Fibroblast of pulmonary artery (primary cell): ENCODE data around the gene GPC5.

Source experiments
- DNase-seq: peaks from one replicate; pipeline ENCODE4 v3.0.0-alpha.2; 2010; ENCODE audit warnings: low read depth
- H3K4me3 ChIP-seq: replicated peaks from 2 replicates; pipeline ENCODE4 v1.5.1; 2011; ENCODE audit warnings: low read depth, mild to moderate bottlenecking, control low read depth, low read length, moderate library complexity
- CTCF ChIP-seq: IDR thresholded peaks from 2 replicates; pipeline ENCODE4 v1.5.1; 2011; ENCODE audit warnings: mild to moderate bottlenecking, control low read depth, low read length, inconsistent platforms; ENCODE audit errors: missing control alignments

The GPC5 gene

GRCh38 chr13:92256211-92256610 is 857.8 kb downstream of the GPC5 start:
- DNase-seq, result no peak
- no peak overlapping the region for H3K4me3 ChIP-seq
- no peak for TF ChIP-seq CTCF

DNA sequence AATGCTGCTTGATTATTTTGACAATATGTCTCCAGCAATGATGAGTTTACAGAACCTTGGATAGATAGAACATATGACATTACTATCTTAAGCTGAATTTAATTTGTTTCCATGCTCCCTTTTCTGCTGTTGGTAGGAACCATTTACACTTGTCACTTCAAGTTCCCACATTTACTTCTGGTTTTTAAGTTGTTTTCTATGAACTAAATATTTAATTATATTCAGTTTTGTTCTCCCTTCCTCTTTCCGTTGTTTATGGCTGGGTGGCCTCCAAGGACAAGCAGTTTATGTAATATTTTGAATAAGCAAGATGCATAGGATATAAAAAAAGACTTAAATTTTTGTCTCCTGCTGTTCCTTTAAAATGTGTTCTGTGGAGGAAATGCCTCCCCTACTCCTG is 860.6 kb downstream of the GPC5 start:
- TF ChIP-seq CTCF, result no peak
- H3K4me3 ChIP-seq, result no peak overlapping the region
- no peak for DNase-seq

DNA sequence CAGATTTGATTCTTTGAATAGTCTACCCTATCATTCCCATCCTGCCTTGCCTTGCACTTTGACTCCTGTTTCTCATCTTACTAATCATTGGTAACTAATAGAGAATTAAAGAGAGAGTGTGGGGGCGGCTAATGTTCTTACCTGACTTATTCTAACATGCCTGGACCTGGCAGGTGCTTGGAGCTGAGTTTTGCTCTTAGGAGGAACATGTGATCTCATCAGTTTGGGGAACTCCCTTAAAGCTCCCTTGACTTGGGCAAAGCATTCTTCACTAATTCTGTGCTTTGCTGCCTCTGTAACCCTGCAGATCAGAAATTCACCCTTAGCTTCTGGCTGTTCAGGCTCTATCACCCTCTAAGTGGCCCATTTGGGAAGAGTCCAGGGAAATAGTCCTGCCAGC is 861.1 kb downstream of the GPC5 start:
- DNase-seq, result no peak
- no peak overlapping the region for H3K4me3 ChIP-seq
- no peak for TF ChIP-seq CTCF

- no peak overlapping the region for H3K4me3 ChIP-seq
- no peak for TF ChIP-seq CTCF
- DNase-seq, result no peak
These were observed 861.9 kb downstream of the GPC5 start for GRCh38 chr13:92260363-92260762.

DNA sequence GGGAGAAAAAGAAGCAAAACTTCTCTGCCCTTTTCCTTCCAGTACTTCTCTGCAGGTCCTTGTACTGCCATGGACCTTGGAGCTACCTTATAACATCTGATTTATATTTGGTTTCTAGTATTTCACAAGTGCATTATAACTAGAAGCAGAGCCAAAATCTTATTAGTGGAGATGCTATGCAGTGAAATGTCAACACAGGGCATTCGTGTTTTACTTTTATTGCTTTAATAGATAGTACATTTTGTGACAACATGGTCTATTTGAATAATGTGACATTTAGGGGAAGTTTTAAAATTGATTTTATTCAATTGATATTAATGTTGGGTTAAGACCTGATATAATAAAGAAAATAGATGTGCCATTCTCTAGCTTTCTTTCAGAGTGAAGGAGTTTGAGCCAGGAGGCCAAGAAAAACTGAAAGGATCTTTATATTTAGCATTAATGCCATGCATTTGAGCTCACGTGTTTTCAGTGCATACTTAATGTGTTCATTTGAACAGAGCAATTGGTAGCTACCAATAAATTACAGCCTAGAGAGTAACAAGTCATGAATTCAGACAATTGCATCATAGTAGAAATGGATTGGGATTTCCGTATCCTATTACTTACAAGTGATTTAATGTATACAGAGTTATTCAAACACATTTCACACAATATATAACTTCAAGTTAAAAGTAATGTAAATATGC is 863.8 kb downstream of the GPC5 start:
- DNase-seq, result no peak
- TF ChIP-seq CTCF, result no peak
- H3K4me3 ChIP-seq, result no peak overlapping the region

DNA sequence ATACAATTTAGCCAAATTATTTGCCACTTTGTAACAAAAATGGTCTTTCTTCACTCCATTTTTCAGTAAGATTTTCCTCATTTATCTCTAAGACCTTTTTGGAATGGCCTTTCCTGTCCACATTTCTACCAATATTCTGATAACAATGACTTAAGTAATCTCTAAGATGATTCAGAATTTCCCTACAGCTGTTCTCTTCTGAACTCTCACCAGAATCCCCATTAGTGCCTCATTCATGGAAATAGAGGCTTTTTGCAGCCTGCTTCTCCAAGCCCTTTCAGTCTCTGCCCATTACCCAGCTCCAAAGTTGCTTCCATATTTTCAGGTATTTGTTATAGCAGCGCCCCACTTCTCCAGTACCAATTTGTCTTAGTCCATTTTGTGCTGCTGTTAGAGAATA is 867.0 kb downstream of the GPC5 start:
- H3K4me3 ChIP-seq, result no peak overlapping the region
- no peak for TF ChIP-seq CTCF
- peak; percentile 70 for DNase-seq

- TF ChIP-seq CTCF, result no peak
- no peak overlapping the region for H3K4me3 ChIP-seq
- DNase-seq, result peak; percentile 26
These were observed 872.6 kb downstream of the GPC5 start for GRCh38 chr13:92270990-92271389.
